ENCODE data around the gene NEK9. TPM values are rescaled to one million over a fixed set of nuclear protein-coding genes. Genes with fewer than 3 reads are reported as not detected.

The NEK9 gene
- total and polyA plus RNA-seq, 2 experiments from 2014 or later = 16.3 to 31.1 TPM

GRCh38 chr14:75168586-75169335 lies 41.9 kb upstream of the NEK9 start:
- Histone ChIP-seq H2AFZ (no peak overlapping the region), H3K27me3 (ENCODE audit: insufficient read depth) (no peaks in the 10 kb centered on the region), H3K4me3 (no peak overlapping the region), H3K27ac (ENCODE audit: low read depth) (no peak overlapping the region), H3K4me1 (ENCODE audit: insufficient read depth) (peaks cover 25% of the 10 kb centered on the region), H4K20me1 (replicated peaks; ENCODE audit: insufficient read depth) (peaks cover 34% of the 10 kb centered on the region), H3K4me2 (no peak overlapping the region), H3K36me3 (ENCODE audit: insufficient read depth) (no peaks in the 10 kb centered on the region), H3F3A (replicated peaks; ENCODE audit: low read depth) (no peaks in the 10 kb centered on the region), H3K9me2 (ENCODE audit: insufficient read depth) (no peaks in the 10 kb centered on the region), H3K79me2 (replicated peaks; ENCODE audit: insufficient read depth) (peaks cover 98% of the 10 kb centered on the region)
- TF ChIP-seq ETS1 (IDR thresholded peaks at IDR 0.05) (no peak), CREB1 (CRISPR knock-in tag; IDR thresholded peaks at IDR 0.05; ENCODE audit: low read depth) (no peak), ZNF114 (CRISPR knock-in tag; IDR thresholded peaks at IDR 0.05) (no peak), POLR2AphosphoS5 (IDR thresholded peaks at IDR 0.05; ENCODE audit: low read depth) (no peak), STAT1 (IDR thresholded peaks at IDR 0.05; ENCODE audit: unreplicated experiment) (no peak), JUNB (IDR thresholded peaks at IDR 0.05; ENCODE audit: unreplicated experiment) (no peak), EZH2 (IDR thresholded peaks at IDR 0.05; ENCODE audit: low read depth, unreplicated experiment) (no peak), ZNF331 (CRISPR knock-in tag; IDR thresholded peaks at IDR 0.05; ENCODE audit: low read depth) (no peak), EZH2phosphoT487 (IDR thresholded peaks at IDR 0.05; ENCODE audit: unreplicated experiment) (no peak), REST (IDR thresholded peaks at IDR 0.05; ENCODE audit: unreplicated experiment) (no peak), NANOG (IDR thresholded peaks at IDR 0.05; ENCODE audit: borderline replicate concordance) (no peak), CTCF (conservative IDR thresholded peaks at IDR 0.05; ENCODE audit: low read depth in 2 of 2) (no peak)
- TF ChIP-seq, protein P1, sequence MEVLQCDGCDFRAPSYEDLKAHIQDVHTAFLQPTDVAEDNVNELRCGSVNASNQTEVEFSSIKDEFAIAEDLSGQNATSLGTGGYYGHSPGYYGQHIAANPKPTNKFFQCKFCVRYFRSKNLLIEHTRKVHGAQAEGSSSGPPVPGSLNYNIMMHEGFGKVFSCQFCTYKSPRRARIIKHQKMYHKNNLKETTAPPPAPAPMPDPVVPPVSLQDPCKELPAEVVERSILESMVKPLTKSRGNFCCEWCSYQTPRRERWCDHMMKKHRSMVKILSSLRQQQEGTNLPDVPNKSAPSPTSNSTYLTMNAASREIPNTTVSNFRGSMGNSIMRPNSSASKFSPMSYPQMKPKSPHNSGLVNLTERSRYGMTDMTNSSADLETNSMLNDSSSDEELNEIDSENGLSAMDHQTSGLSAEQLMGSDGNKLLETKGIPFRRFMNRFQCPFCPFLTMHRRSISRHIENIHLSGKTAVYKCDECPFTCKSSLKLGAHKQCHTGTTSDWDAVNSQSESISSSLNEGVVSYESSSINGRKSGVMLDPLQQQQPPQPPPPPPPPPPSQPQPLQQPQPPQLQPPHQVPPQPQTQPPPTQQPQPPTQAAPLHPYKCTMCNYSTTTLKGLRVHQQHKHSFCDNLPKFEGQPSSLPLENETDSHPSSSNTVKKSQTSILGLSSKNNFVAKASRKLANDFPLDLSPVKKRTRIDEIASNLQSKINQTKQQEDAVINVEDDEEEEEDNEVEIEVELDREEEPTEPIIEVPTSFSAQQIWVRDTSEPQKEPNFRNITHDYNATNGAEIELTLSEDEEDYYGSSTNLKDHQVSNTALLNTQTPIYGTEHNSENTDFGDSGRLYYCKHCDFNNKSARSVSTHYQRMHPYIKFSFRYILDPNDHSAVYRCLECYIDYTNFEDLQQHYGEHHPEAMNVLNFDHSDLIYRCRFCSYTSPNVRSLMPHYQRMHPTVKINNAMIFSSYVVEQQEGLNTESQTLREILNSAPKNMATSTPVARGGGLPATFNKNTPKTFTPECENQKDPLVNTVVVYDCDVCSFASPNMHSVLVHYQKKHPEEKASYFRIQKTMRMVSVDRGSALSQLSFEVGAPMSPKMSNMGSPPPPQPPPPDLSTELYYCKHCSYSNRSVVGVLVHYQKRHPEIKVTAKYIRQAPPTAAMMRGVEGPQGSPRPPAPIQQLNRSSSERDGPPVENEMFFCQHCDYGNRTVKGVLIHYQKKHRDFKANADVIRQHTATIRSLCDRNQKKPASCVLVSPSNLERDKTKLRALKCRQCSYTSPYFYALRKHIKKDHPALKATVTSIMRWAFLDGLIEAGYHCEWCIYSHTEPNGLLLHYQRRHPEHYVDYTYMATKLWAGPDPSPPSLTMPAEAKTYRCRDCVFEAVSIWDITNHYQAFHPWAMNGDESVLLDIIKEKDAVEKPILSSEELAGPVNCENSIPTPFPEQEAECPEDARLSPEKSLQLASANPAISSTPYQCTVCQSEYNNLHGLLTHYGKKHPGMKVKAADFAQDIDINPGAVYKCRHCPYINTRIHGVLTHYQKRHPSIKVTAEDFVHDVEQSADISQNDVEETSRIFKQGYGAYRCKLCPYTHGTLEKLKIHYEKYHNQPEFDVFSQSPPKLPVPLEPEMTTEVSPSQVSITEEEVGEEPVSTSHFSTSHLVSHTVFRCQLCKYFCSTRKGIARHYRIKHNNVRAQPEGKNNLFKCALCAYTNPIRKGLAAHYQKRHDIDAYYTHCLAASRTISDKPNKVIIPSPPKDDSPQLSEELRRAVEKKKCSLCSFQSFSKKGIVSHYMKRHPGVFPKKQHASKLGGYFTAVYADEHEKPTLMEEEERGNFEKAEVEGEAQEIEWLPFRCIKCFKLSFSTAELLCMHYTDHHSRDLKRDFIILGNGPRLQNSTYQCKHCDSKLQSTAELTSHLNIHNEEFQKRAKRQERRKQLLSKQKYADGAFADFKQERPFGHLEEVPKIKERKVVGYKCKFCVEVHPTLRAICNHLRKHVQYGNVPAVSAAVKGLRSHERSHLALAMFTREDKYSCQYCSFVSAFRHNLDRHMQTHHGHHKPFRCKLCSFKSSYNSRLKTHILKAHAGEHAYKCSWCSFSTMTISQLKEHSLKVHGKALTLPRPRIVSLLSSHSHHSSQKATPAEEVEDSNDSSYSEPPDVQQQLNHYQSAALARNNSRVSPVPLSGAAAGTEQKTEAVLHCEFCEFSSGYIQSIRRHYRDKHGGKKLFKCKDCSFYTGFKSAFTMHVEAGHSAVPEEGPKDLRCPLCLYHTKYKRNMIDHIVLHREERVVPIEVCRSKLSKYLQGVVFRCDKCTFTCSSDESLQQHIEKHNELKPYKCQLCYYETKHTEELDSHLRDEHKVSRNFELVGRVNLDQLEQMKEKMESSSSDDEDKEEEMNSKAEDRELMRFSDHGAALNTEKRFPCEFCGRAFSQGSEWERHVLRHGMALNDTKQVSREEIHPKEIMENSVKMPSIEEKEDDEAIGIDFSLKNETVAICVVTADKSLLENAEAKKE (CRISPR knock-in tag; IDR thresholded peaks at IDR 0.05) = no peak
- H3K27ac Mint-ChIP-seq = no peak overlapping the region
- H3K36me3 Mint-ChIP-seq (ENCODE audit: low read depth) = no peaks in the 10 kb centered on the region
- peaks cover 3% of the 10 kb centered on the region for H3K27me3 Mint-ChIP-seq (ENCODE audit: insufficient read depth, low read depth, poor library complexity)
- H3K9me3 Mint-ChIP-seq = no peaks in the 10 kb centered on the region
- ATAC-seq (no peak), DNase-seq (ENCODE audit: low spot score) (no peak)
- H3K4me1 Mint-ChIP-seq = peaks cover 17% of the 10 kb centered on the region
- no peak overlapping the region for H3K4me3 Mint-ChIP-seq
